ENCODE data around the gene SLC4A1AP.

The SLC4A1AP gene

GRCh38 chr2:27687232-27687631, 23.5 kb downstream of the SLC4A1AP start:
- ChIA-PET POLR2A (no interaction called here), CTCF (no interaction called here)
- TF ChIP-seq FOXA1 (IDR thresholded peaks at IDR 0.05): no peak
- no peak for TF ChIP-seq BHLHE40 (IDR thresholded peaks at IDR 0.05; ENCODE audit: borderline replicate concordance)
- no peak for TF ChIP-seq SUZ12 (IDR thresholded peaks at IDR 0.05)
- TF ChIP-seq TARDBP (IDR thresholded peaks at IDR 0.05): no peak
- TF ChIP-seq L3MBTL2 (conservative IDR thresholded peaks at IDR 0.05): no peak
- TF ChIP-seq ELF4 (IDR thresholded peaks at IDR 0.05): no peak
- TF ChIP-seq ARNT (IDR thresholded peaks at IDR 0.05): no peak
- no peak for TF ChIP-seq LEF1 (IDR thresholded peaks at IDR 0.05; ENCODE audit: borderline replicate concordance)
- TF ChIP-seq CTBP1 (IDR thresholded peaks at IDR 0.05; ENCODE audit: borderline replicate concordance): no peak
- TF ChIP-seq HDGF (IDR thresholded peaks at IDR 0.05; ENCODE audit: borderline replicate concordance): no peak
- TF ChIP-seq SP1 (IDR thresholded peaks at IDR 0.05): no peak
- no peak for TF ChIP-seq FOXK2 (IDR thresholded peaks at IDR 0.05)
- no peak for TF ChIP-seq NFRKB (IDR thresholded peaks at IDR 0.05)
- no peak for TF ChIP-seq ZNF384 (IDR thresholded peaks at IDR 0.05)
- TF ChIP-seq FOXM1 (IDR thresholded peaks at IDR 0.05; ENCODE audit: borderline replicate concordance): no peak
- no peak for DNase-seq (ENCODE audit: extremely low spot score)

DNA sequence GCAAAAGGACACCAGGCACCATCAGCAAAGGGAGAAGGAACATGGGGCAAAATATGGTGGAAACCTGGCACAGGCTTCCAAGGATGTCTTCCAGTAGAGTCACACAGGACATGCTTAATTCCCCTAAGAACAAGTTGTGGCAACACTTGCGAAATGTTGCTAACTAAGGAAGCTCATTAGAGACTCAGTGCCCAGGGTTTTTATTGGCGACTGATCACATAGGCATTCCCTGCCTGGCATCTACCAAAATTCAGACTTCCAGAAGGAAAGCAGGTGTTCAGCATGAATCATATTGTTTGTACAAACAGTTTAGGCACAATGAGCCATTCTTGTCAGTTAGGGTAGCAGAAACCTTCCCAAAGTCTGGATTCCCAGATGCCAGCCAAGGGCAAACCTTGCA, 25.7 kb downstream of the SLC4A1AP start:
- ChIA-PET CTCF (no interaction called here), POLR2A (no interaction called here)
- TF ChIP-seq PKNOX1 (IDR thresholded peaks at IDR 0.05) (no peak), LEF1 (IDR thresholded peaks at IDR 0.05; ENCODE audit: borderline replicate concordance) (no peak), SP1 (IDR thresholded peaks at IDR 0.05) (no peak), BHLHE40 (IDR thresholded peaks at IDR 0.05; ENCODE audit: borderline replicate concordance) (no peak), ELF4 (IDR thresholded peaks at IDR 0.05) (no peak), FOXM1 (IDR thresholded peaks at IDR 0.05; ENCODE audit: borderline replicate concordance) (no peak), HDGF (IDR thresholded peaks at IDR 0.05; ENCODE audit: borderline replicate concordance) (no peak), TARDBP (IDR thresholded peaks at IDR 0.05) (no peak), FOXA1 (IDR thresholded peaks at IDR 0.05) (no peak), CTBP1 (IDR thresholded peaks at IDR 0.05; ENCODE audit: borderline replicate concordance) (no peak), ARNT (IDR thresholded peaks at IDR 0.05) (no peak), NFRKB (IDR thresholded peaks at IDR 0.05) (no peak), L3MBTL2 (conservative IDR thresholded peaks at IDR 0.05) (no peak), SUZ12 (IDR thresholded peaks at IDR 0.05) (no peak), ZNF384 (IDR thresholded peaks at IDR 0.05) (no peak), FOXK2 (IDR thresholded peaks at IDR 0.05) (no peak)
- no peak for DNase-seq (ENCODE audit: extremely low spot score)

- POLR2A ChIA-PET: no interaction called here
These were observed 26.4 kb downstream of the SLC4A1AP start for GRCh38 chr2:27690052-27690451.

GRCh38 chr2:27697660-27698059, 34.0 kb downstream of the SLC4A1AP start:
- ChIA-PET POLR2A (no interaction called here), CTCF (no interaction called here)
- no peak for TF ChIP-seq ZNF384 (IDR thresholded peaks at IDR 0.05)
- no peak for TF ChIP-seq BHLHE40 (IDR thresholded peaks at IDR 0.05; ENCODE audit: borderline replicate concordance)
- TF ChIP-seq FOXK2 (IDR thresholded peaks at IDR 0.05): no peak
- TF ChIP-seq L3MBTL2 (conservative IDR thresholded peaks at IDR 0.05): no peak
- no peak for TF ChIP-seq LEF1 (IDR thresholded peaks at IDR 0.05; ENCODE audit: borderline replicate concordance)
- TF ChIP-seq CTBP1 (IDR thresholded peaks at IDR 0.05; ENCODE audit: borderline replicate concordance): no peak
- no peak for TF ChIP-seq TARDBP (IDR thresholded peaks at IDR 0.05)
- no peak for TF ChIP-seq SP1 (IDR thresholded peaks at IDR 0.05)
- TF ChIP-seq ELF4 (IDR thresholded peaks at IDR 0.05): no peak
- TF ChIP-seq HDGF (IDR thresholded peaks at IDR 0.05; ENCODE audit: borderline replicate concordance): no peak
- TF ChIP-seq FOXM1 (IDR thresholded peaks at IDR 0.05; ENCODE audit: borderline replicate concordance): no peak
- no peak for TF ChIP-seq ARNT (IDR thresholded peaks at IDR 0.05)
- TF ChIP-seq SUZ12 (IDR thresholded peaks at IDR 0.05): no peak
- TF ChIP-seq FOXA1 (IDR thresholded peaks at IDR 0.05): no peak
- TF ChIP-seq NFRKB (IDR thresholded peaks at IDR 0.05): no peak
- DNase-seq (ENCODE audit: extremely low spot score): no peak

More at GRCh38 chr2:27690052-27690451, 26.4 kb downstream of the SLC4A1AP start:
- TF ChIP-seq SUZ12 (IDR thresholded peaks at IDR 0.05) (no peak), L3MBTL2 (conservative IDR thresholded peaks at IDR 0.05) (no peak)
- no peak for DNase-seq (ENCODE audit: extremely low spot score)
- CTCF ChIA-PET: no interaction called here

DNA sequence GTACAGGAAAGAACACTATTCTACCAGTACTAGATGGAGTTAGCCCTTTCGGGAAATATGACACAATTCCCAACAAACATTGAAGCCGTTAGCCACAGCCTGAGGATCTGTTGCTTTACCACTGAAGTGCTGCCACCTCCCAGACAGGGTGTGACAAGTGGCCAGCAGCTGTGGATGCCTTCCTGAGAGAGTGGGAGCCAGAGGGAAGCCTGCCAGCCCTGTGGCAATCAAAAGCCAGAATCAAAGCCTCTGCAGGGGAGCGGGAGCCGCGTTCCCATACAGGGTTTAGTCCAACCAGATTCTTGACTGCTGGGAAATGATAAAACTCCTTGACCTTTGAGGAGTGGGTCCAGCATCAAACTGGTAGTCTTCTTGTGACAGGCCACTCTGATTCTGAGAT, 38.0 kb downstream of the SLC4A1AP start:
- no peak for TF ChIP-seq ZNF384 (IDR thresholded peaks at IDR 0.05)
- TF ChIP-seq PKNOX1 (IDR thresholded peaks at IDR 0.05): no peak
- CTCF ChIA-PET: no interaction called here

GRCh38 chr2:27702302-27702701, 38.6 kb downstream of the SLC4A1AP start:
- no peak for DNase-seq (ENCODE audit: extremely low spot score)
- CTCF ChIA-PET: interaction anchor here (0.6 kb wide), 1 partner anchor 1384 kb away, joined by 3 read pairs; no protein-coding TSS in a partner anchor
- no peak for TF ChIP-seq SP1 (IDR thresholded peaks at IDR 0.05)
- no peak for TF ChIP-seq TARDBP (IDR thresholded peaks at IDR 0.05)
- no peak for TF ChIP-seq ARNT (IDR thresholded peaks at IDR 0.05)
- TF ChIP-seq HDGF (IDR thresholded peaks at IDR 0.05; ENCODE audit: borderline replicate concordance): no peak
- TF ChIP-seq BHLHE40 (IDR thresholded peaks at IDR 0.05; ENCODE audit: borderline replicate concordance): no peak
- no peak for TF ChIP-seq ZNF384 (IDR thresholded peaks at IDR 0.05)
- no peak for TF ChIP-seq FOXA1 (IDR thresholded peaks at IDR 0.05)
- POLR2A ChIA-PET: no interaction called here

More for the DNA sequence above, 38.0 kb downstream of the SLC4A1AP start:
- POLR2A ChIA-PET: no interaction called here
- no peak for DNase-seq (ENCODE audit: extremely low spot score)

- POLR2A ChIA-PET: interaction anchor here (0.8 kb wide), 1 partner anchor 95 kb away, joined by 3 read pairs; no protein-coding TSS in a partner anchor
- TF ChIP-seq ZNF384 (IDR thresholded peaks at IDR 0.05) (no peak), ARNT (IDR thresholded peaks at IDR 0.05) (no peak), FOXM1 (IDR thresholded peaks at IDR 0.05; ENCODE audit: borderline replicate concordance) (no peak), ELF4 (IDR thresholded peaks at IDR 0.05) (no peak), CTBP1 (IDR thresholded peaks at IDR 0.05; ENCODE audit: borderline replicate concordance) (no peak), LEF1 (IDR thresholded peaks at IDR 0.05; ENCODE audit: borderline replicate concordance) (no peak), SP1 (IDR thresholded peaks at IDR 0.05) (no peak), FOXK2 (IDR thresholded peaks at IDR 0.05) (no peak)
These were observed 40.1 kb downstream of the SLC4A1AP start for GRCh38 chr2:27703638-27704341.

More at GRCh38 chr2:27703638-27704341, 40.1 kb downstream of the SLC4A1AP start:
- CTCF ChIA-PET: interaction anchor here (0.6 to 1.3 kb wide), 7 partner anchors 9 to 713 kb away, joined by 3 to 8 read pairs (median 5); no protein-coding TSS in a partner anchor
- peak; percentile 81 for DNase-seq (ENCODE audit: extremely low spot score)
